ENCODE data around the gene PURA.
"Not testable (repeated sequence)": the region's sequence is repeated elsewhere in the genome, so short reads cannot be mapped to it uniquely, and the experiment has no call there.

Gene PURA

DNA sequence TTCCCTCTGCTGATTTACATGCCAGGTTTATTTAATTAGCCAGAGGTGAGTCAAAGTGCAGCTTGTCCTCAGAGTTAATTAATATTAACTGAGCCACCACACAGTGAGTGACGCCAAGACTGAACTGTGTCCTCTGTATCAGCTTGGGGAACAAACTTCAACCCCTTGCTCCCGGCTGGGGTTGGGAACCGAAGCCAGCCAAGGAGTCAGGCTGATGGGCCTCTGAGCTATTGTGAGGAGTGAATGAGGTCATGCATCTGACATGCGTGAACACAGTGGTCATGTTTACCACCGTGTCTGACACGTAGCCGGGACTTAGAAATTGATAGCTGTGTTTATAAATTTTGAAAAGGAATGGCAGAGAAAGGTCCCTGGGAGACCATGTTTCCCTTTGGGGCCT lies 28.9 kb downstream of the PURA start:
- Mint-ChIP-seq H3K4me1 (peaks cover 40% of the 10 kb centered on the region), H3K27ac (no peak overlapping the region), H3K9me3 (no peaks in the 10 kb centered on the region), H3K4me3 (no peak overlapping the region), H3K27me3 (peaks cover 34% of the 10 kb centered on the region)
- DNase-seq (no peak), ATAC-seq (no peak)

DNA sequence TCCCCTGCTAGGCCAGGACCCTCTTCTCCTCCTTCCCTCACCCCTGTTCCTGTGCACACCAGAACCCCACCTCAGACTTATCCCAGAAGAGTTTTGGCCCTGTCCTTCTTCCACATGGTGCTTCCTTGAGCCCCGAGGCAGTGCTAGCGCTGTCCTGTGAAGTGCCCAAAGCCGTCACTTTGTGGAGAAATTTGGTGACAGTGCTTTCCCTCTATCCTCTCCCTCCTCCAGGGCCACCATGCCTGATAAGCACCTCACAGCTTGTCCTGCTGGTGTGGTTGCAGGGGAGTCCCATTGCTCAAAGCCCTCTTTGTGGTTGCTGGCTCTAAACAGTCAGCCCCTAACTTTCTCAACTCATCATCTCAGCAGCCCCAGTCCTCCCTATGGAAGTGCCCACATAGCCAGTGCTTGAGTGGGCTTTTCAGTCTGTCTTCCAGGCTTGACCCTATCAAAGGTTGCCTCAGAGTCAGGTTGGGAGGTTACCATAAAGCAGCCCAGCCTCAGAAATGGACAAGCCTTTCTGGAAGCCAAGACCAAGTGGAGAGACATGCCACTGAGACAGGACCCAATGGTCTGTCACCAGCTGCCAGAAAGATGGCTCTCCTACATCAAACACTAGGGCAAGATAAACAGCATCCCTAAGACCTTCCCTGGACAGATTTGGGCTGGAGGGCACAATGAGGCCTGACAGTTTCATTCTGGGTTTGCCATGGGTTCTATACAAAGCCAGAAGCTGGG lies 29.8 kb downstream of the PURA start:
- Mint-ChIP-seq H3K9me3 (no peaks in the 10 kb centered on the region), H3K4me3 (no peak overlapping the region), H3K27me3 (peaks cover 37% of the 10 kb centered on the region), H3K4me1 (peaks cover 40% of the 10 kb centered on the region), H3K27ac (no peak overlapping the region)
- ATAC-seq (peak; percentile 2), DNase-seq (no peak)

DNA sequence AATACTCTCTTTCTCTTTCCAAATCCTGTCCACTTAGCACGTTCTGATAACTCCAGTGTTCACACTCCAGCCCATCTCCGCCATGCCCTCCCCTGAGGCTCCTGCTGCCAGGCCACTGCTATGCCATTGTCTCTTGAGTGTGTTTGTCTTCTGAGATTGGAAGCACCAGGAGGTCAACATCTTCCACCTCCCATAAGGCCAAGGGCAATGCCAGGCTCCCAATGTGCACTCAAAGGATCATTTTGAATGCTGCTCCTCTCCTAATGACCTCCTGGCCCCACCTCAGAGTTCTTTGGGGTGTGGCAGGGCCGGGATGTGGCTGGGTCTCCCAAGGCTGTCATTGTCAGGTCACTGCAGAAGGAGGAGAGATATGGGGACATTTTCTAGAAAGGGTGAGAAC lies 31.3 kb downstream of the PURA start:
- DNase-seq, result no peak
- H3K4me1 Mint-ChIP-seq, result peaks cover 37% of the 10 kb centered on the region
- no peaks in the 10 kb centered on the region for H3K9me3 Mint-ChIP-seq
- ATAC-seq, result no peak
- no peak overlapping the region for H3K27ac Mint-ChIP-seq
- peak overlapping the region; percentile 65 to 78 for H3K4me3 Mint-ChIP-seq
- H3K27me3 Mint-ChIP-seq, result peaks cover 37% of the 10 kb centered on the region

DNA sequence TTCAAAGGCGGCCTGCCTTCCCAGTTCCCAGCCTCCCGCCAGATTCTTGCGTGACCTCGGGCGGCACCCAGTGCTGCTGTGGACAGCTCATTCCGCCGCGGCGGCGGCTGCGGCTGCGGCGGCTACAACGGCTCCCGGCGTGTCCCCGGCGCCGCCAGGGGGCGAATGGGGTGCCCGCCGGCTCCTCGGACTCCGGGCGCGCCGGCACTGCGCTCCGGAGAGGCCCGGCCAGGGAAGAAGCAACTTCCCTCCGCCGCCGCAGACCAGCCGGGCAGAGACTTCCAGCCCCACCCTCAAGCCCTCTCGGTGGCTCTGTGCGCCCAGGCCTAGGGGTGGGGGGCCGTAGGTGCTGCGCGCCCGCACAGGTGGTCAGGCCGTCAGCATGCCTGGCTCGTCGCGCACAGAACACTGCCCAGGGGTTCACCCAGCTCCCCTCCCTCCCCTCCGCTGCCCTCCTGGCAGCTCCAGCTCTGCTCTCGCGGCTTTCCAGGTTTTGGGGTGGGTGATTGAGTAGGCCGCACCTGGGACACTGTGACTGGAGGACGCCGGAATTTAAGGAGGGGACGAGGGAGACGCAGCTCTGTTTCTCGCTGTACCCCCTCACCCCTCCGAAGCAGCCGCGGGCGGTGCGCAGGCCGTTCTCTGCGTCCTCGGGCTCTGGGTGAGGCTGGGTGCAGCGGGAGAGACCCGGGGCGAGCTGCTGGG lies 32.1 kb downstream of the PURA start:
- H3K27me3 Mint-ChIP-seq, result peaks cover 37% of the 10 kb centered on the region
- ATAC-seq, result peak; percentile 81
- peak; percentile 59 to 69 for DNase-seq
- H3K4me3 Mint-ChIP-seq, result peak overlapping the region; percentile 66 to 78
- peaks cover 33% of the 10 kb centered on the region for H3K4me1 Mint-ChIP-seq
- no peak overlapping the region for H3K27ac Mint-ChIP-seq
- no peaks in the 10 kb centered on the region for H3K9me3 Mint-ChIP-seq

DNA sequence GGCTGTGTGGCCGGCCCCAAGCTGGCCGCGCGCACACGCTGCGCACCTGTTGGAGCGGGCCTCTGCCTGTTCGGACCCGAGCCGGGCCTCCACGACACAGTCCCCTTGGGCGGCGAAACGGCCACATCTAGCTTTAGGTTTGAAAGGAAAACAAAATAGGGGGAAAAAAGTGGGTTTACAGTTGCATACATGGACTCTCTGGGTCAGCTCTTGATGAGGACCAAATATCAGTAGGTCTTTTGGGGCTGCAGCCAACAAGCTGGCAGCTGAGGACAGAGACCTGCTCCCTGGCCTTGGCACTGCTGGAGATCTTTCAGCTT lies 32.6 kb downstream of the PURA start:
- Mint-ChIP-seq H3K27me3 (peaks cover 37% of the 10 kb centered on the region), H3K4me3 (peak overlapping the region; percentile 57 to 78), H3K27ac (no peak overlapping the region), H3K4me1 (peaks cover 33% of the 10 kb centered on the region), H3K9me3 (no peaks in the 10 kb centered on the region)
- no peak for ATAC-seq
- no peak for DNase-seq

DNA sequence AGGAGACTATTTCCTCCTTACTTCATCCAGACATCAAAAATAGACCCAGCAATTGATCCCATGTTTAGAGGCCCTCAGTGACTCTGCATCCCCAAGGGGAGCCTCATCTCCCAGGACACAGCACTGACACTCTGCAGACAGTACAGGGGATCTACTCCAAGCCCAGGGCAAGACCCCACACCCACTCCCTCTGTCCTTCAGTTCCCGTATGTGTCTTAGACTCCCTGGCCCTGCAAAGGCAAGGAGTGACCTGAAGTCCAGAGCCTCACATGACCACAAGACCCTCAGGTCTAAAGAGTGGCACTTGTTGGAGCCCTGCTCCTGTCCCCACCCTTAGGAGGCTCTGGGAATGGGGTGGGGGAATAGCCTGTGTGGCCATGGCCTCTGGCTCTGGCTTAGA lies 33.6 kb downstream of the PURA start:
- no peak for ATAC-seq
- H3K4me1 Mint-ChIP-seq, result peaks cover 33% of the 10 kb centered on the region
- H3K27ac Mint-ChIP-seq, result no peak overlapping the region
- no peaks in the 10 kb centered on the region for H3K9me3 Mint-ChIP-seq
- no peak overlapping the region for H3K4me3 Mint-ChIP-seq
- no peak for DNase-seq
- peaks cover 37% of the 10 kb centered on the region for H3K27me3 Mint-ChIP-seq

DNA sequence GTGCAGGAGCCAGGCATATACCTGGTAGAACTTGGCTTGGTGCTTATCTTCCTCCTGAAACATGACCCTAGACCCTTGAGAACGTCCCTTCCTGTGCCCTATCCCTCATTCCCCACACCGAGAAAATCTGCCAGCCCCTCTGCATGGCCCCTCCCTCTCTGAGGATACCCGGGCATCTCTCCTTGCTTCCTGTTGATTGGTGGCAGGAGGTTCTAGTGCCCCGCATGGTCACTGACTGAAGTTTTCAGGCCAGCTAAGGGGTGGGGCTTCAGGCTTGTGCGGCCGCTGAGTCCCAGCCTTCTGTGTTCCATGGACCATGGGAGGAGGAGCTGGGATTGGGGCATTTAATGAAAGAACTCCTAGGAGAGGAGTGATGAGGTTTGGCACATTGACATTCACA lies 34.6 kb downstream of the PURA start:
- no peak for DNase-seq
- no peak for ATAC-seq
- no peak overlapping the region for H3K27ac Mint-ChIP-seq
- no peaks in the 10 kb centered on the region for H3K9me3 Mint-ChIP-seq
- H3K27me3 Mint-ChIP-seq, result peaks cover 37% of the 10 kb centered on the region
- no peak overlapping the region for H3K4me3 Mint-ChIP-seq
- peaks cover 33% of the 10 kb centered on the region for H3K4me1 Mint-ChIP-seq

DNA sequence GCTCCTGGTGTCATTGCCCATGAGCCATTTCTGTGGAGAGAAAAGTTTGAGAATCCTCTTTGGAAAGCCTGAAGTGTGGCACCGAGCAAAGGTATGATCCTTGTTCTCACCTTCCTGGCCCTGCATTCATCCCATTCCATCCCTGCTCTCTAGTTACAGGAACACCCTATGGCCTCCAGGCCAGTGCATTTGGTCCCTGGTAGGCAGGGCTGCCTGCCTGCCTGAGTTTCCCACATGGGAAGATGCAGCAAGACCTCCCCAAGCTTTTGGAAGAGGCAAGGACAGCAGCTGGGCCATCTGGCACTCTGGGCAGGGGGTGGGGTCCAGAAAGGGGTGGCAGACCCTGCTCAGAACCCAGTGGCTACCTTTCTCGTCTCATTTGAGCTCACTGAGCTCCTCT lies 36.3 kb downstream of the PURA start:
- no peak overlapping the region for H3K27ac Mint-ChIP-seq
- no peak overlapping the region for H3K4me3 Mint-ChIP-seq
- no peaks in the 10 kb centered on the region for H3K9me3 Mint-ChIP-seq
- peaks cover 30% of the 10 kb centered on the region for H3K27me3 Mint-ChIP-seq
- no peak for DNase-seq
- H3K4me1 Mint-ChIP-seq, result peaks cover 18% of the 10 kb centered on the region
- ATAC-seq, result no peak

DNA sequence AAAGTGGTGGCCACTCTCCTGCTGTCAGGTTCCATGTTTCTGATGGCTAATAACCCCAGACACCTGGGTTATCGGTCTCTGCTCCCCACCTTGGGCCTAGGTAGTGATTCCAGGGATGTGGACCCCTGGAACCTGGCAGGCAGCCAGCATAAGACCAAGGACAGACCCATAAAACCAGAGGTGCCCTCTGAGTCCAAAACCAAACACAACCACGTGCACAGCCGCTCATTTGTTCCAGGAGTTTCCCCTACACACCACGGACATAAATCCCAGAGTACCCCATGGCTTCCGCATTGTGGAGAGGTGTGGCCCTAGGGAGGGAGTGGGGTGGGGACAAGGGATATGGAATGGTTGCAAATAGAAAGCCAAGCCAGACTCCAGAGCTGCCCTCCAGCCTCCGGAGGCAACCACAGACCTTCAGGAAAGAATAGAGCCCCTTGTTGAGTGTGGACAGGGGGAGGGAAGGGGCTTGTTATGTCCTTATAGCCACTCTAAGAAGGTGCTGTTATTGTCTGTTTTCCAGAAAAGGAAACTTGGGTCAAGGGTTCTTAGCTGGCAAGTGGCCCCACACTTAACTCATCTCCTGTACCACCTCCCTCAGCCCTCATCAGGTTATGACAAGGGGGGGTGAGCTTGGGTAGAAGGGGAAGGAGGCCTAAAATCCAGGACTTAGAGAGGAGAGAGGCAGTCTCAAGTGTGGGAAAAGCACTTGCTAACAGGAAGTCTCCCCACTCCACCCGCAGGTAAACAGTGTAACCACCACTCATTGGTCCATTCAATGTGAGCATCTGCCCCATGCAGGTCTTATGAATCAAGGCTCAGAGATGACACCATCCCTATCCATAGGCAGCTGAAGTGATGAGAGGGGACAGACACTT lies 37.5 kb downstream of the PURA start:
- H3K27me3 Mint-ChIP-seq, result peaks cover 18% of the 10 kb centered on the region
- peaks cover 8% of the 10 kb centered on the region for H3K4me1 Mint-ChIP-seq
- ATAC-seq (no peak), DNase-seq (no peak)
- no peak overlapping the region for H3K4me3 Mint-ChIP-seq
- no peaks in the 10 kb centered on the region for H3K9me3 Mint-ChIP-seq
- peak overlapping the region in 1 of 2 donors; percentile 4 for H3K27ac Mint-ChIP-seq

DNA sequence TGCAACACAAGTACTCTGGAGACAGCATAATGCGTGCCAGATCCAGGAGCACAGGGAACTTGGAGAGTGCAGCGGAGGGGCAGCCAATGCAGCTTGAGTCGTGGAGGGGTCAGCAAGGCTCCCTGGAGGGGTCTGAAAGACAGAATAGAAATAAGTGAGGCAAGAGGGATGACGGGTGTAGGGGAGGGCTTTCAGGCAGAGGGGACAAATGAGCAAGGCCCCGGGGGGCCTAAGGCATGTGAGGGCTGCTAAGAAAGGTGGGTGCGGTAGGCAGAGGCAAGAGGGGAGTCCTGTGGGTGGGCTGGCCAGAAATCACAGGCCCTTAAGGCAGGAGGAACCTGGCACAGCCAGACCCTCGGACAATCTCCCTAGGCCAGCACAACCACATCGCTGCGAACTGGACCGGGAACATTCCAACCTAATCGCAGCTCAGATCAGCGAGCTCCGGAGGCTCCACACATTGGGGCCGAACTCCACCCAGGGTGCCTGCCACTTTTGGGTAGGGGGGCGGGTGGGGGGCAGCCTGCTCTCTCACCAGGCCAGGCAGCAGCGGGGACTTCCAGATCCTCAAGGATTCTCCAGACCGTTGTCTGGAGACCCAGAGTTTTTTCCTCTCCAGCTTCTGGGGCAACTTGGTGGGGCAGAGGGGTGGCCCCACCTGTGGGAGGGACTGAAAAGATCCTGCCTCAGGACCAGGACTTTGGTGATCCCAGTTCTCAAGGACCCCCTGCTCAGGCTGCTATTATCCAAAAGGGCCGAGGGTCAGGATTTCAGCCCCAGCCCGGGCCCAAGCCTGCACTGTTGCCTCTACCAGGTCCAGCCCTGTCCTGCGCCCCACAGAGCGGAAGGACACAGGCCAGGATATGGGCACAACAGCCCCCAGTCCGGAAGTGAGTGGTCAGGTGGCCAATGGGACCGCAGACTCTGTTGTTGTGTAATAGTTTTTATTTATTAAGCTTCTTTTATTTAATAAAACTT lies 38.4 kb downstream of the PURA start:
- peaks cover 6% of the 10 kb centered on the region for H3K4me1 Mint-ChIP-seq
- DNase-seq (no peak), ATAC-seq (no peak)
- peaks cover 9% of the 10 kb centered on the region for H3K27me3 Mint-ChIP-seq
- no peak overlapping the region for H3K4me3 Mint-ChIP-seq
- H3K9me3 Mint-ChIP-seq, result no peaks in the 10 kb centered on the region
- H3K27ac Mint-ChIP-seq, result peak overlapping the region in 1 of 2 donors; percentile 4

DNA sequence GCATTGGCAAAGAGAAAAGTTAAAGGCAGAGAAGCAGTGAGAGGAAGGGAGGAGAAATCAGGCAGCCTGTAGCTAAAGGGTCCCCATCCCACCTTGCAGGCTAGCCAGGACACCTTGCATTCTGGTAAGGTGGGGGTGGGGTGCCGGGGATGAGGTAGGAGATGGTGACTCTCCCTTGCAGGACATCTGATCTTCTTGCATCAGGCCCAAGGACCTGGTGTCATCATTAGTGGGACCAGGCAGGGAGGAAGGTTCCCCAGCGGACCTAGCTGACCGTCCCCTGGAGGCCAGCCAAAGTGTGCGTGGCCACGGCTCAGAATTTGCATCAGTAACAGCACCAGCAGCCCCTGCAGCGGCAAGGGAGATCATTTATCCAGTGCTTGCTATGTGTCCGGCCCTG lies 39.3 kb downstream of the PURA start:
- H3K9me3 Mint-ChIP-seq, result no peaks in the 10 kb centered on the region
- H3K4me1 Mint-ChIP-seq, result peaks cover 7% of the 10 kb centered on the region
- no peak for ATAC-seq
- peak overlapping the region in 1 of 2 donors; percentile 46 for H3K27ac Mint-ChIP-seq
- H3K4me3 Mint-ChIP-seq, result no peak overlapping the region
- DNase-seq, result no peak
- no peaks in the 10 kb centered on the region for H3K27me3 Mint-ChIP-seq

DNA sequence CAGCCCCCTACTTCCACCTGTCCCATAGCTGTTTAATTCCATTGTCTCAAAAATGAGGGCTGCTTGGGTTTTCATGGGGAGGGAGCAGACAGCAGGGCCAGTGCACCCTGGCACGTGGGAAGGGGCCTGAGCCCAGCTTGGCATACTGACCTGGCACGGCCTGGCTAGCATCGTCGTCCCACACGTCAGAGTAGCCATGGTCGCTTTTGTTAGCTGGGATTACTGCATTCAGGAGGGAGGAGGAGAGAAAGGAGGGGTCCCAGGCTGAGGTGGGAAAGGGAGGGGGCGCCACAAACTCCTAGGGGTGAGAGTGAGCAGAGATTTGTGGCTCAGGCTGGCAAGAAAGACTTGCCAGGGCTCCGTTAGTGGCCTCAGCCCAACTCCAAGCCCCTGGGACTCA lies 40.0 kb downstream of the PURA start:
- peaks cover 7% of the 10 kb centered on the region for H3K4me1 Mint-ChIP-seq
- no peak for DNase-seq
- H3K27ac Mint-ChIP-seq, result no peak overlapping the region
- H3K27me3 Mint-ChIP-seq, result no peaks in the 10 kb centered on the region
- no peak for ATAC-seq
- H3K4me3 Mint-ChIP-seq, result no peak overlapping the region
- H3K9me3 Mint-ChIP-seq, result no peaks in the 10 kb centered on the region

DNA sequence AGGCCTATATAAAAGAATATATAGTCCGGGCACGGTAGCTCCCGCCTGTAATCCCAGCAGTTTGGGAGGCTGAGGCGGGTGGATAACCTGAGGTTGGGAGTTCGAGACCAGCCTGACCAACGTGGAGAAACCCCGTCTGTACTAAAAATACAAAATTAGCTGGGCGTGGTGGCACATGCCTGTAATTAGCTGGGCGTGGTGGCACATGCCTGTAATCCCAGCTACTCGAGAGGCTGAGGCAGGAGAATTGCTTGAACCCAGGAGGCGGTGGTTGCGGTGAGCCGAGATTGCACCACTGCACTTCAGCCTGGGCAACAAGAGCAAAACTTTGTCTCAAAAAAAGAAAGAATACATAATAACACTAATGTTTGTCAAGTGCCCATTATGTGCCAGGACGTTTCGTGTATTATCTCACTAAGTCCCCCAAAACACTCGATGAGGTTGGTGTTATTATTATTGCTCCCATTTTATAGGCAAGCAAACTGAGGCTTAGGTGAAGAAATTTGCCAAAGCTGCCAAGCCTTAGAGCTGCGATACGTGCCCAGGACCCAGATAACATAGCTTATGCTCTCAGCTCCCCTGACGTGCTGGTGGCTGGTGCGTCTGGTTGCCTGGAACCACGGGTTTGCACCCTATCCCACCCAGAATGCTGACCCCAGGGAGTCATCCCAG lies 40.9 kb downstream of the PURA start:
- DNase-seq, ATAC-seq, H3K27me3 Mint-ChIP-seq, H3K4me3 Mint-ChIP-seq, H3K27ac Mint-ChIP-seq, H3K9me3 Mint-ChIP-seq, H3K4me1 Mint-ChIP-seq: not testable (repeated sequence)

DNA sequence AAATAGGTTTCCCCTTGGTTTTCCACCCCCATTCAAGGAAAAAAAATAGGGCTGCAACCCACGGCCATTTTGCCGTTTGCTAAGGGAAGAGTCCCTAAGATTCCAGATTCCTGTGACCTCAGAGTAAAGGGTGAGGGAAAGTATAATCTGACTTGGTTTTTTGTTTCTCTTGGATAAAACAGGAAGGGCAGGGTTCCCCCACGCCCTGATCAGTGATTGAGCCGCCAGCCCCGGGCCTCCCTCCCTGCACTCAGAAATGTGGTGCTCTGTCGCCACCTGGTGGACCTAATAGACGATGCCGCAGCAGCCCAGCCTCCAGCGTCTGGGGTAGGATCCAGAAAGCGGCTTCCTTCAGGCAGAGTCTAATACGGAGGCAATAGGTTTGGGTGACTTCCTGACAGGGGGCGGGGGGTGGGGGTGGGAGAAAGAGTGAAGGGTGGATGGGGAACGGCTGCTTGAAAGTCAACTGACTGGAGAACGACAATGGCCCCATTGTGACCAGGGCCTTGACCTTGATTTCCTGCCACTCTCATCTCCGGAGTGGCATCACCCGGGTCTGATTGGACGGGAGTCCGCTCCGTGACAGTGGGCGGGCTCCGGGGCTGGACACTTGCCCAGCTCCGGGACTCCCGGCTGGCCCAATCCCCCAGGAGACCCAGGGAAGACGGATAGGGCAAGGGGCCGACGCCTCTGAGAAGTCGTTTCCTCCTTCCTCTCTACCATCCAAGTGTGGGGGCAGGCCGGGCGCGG lies 43.3 kb downstream of the PURA start:
- no peaks in the 10 kb centered on the region for H3K9me3 Mint-ChIP-seq
- peak overlapping the region; percentile 75 to 87 for H3K27ac Mint-ChIP-seq
- H3K4me3 Mint-ChIP-seq, result peak overlapping the region; percentile 71 to 76
- peaks cover 7% of the 10 kb centered on the region for H3K4me1 Mint-ChIP-seq
- DNase-seq (peak; percentile 86 to 88), ATAC-seq (peak; percentile 98)
- H3K27me3 Mint-ChIP-seq, result no peaks in the 10 kb centered on the region
